Activated CD8-positive, alpha-beta memory T cell treated with anti-CD3 and anti-CD28 coated beads, Interleukin-2, amount 50 U/mL, for 24 hours (primary cell): Measurements from ENCODE around the gene MPND.

Source experiments
- DNase-seq: peaks from one replicate; pipeline ENCODE4 v3.0.0-alpha.2; 2020; ENCODE audit errors: extremely low read depth

MPND gene

GRCh38 chr19:4343370-4344307 is at the start of gene MPND:
Gene MPND (plus strand): TSS chr19:4343562. CDS start chr19:4343594, 32 bp downstream.
- DNase-seq = peak; percentile 73

GRCh38 chr19:4294389-4294788 is 49.0 kb upstream of the MPND start:
- no peak for DNase-seq

DNA sequence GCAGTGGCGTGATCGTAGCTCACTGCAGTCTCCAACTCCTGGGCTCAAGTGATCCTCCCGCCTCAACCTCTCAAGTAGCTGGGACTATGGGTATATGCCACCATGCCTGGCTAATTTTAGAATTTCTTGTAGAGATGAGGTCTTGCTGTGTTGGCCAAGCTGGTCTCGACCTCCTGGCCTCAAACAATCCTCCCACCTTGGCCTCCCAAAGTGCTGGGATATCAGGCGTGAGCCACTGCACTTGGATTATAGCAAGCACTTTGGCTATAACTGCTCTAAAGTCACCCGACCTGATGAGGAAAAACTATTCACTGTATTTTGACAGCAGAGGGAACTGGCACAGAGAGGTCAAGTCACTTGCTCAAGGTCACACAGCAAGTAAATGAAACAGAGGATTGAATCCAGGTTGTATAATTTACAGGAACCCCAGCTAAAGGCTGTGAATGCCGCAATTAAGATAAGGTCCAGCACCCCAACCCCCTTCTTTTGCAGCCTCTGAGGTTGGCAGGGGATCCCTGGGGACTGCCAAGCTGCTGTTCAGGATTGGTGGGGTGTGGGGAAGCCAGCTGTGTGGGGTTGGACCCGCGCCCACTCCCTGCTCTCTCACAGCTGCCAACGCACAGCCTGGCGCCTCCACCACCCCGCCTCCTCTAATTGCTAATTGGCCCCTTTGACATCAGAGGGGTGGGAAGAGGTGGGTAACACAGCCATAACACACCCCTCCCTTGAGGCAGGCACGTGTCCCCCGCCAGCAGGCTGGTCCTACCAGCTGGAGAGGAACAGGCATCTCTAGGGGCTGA is 47.2 kb upstream of the MPND start:
- DNase-seq = no peak

DNA sequence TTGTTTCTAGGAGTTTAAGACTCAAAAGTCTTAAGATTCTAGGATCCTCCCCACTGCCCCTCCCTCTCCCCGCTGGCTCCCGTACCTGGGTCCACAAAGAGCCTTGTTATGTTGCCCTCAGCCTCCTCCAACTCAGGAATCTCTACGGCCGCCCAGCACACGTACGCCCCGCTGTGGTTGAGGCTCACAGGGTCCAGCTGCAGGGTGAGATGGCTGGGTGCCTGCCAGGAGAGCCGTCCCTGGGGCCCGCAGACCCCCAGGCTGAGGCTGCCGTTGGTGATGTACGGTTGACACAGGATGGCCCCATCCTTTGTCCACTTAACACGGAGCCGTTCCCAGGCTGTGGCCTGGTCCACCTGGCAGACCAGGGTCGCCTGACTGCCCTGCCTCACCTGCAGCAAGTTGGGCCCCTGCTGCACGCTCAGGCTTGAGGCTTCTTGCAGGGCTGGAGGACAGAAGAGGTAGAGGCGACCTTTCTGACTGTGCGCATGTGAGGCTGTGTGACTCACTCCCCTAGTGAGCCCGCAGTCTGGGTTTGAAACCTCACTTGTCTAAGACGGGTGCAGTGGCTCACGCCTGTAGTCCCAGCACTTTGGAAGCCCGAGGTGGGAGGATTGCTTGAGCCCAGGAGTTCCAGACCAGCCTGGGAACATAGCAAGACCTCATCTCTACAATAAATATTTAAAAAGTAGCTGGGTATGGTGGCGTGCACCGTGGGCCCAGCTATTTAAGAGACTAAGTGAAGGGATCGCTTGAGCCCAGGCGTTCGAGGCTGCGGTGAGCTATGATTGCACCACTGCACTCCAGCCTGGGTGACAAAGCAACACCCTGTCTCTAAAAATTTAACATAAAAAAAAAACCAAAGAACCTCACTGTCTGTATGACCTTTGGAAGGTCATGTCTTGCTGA is 45.2 kb upstream of the MPND start:
- DNase-seq = peak; percentile 12

GRCh38 chr19:4298810-4299550 is 44.4 kb upstream of the MPND start:
- no peak for DNase-seq

DNA sequence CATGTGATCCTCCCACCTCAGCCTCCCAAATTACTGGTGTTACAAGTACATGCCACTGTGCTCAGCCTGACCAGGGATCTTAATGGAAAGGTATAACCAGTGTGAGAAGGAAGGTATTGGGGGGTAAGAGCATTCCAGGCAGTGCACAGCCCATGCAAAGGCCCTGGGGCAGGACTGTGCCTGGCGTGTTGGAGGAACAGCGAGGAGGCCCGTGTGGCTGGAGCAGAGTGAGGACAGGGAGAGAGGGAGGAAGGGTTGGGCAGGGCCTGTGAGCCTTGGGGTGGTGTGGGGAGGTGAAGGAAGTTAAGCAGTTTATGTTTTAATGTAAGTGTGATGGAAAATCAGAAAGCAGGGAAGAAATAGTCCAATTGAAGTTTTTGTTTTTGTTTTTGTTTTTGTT is 42.8 kb upstream of the MPND start:
- no peak for DNase-seq

DNA sequence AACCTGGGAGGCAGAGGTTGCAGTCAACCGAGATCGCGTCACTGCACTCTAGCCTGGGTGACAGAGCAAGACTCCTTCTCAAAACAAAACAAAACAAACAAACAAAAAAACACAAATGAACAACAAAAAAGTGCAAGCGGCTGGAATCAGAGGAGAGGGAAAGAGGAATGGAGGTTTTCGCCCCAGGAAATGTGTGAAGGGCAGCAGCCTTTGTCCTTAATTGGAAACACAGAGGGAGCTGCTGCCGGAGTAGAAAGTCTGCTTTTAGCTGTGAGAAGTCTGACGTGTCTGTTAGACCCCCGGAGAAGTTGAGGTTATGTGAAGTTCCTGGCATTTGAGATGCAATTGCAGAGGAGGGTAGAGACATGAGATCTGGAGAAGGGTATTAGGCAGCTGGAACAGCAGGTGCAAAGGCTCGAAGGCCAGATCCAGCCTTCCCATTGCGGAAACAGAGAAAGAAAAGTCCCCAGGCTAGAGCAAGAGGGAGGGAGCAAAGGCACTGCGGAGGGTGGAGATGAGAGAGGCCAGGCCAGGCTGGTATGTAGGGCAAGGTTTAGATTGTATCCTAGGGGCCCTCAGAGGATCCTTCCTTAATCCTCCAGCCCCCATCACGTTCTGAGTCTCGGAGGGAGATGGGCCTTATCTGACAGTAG is 41.6 kb upstream of the MPND start:
- DNase-seq = no peak

GRCh38 chr19:4302243-4302640 is 41.1 kb upstream of the MPND start, which contains the start of gene TMIGD2:
Gene TMIGD2 (minus strand): TSS chr19:4302389. CDS start chr19:4302385, 4 bp downstream.
- DNase-seq = no peak

DNA sequence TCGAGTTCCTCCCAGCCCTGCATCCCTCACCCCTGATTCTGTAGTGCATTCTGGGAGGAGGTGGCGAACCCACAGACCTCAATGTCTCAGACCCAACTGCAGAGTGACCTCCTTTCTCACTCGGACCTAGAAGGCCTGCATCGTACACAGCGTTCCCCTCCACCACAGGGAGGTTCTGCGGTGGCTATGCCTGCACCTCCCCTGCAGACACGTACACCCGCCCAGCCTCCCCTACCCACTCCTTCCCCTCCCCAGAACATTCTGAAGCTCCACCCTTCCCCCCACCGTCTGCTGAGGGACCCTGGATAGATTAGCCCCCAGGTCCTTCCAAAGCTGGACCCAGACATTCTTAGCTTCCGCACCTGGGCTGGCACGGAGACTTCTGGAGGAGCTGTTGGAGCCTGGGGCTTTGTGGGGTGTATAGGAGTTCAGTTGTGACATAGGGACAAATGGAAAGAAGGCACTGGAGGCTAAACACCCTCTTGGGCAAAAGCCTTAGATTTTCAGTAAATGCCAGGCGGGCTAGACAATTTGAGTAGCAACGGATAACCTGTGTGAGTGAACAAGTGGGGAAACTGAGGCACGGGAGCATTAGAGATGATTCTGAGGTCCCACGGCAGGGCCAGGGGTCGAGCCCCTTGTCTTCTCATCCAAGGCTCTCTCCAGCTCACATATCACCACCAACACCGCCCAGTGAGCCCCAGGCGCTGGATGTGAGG is 39.4 kb upstream of the MPND start:
- no peak for DNase-seq

DNA sequence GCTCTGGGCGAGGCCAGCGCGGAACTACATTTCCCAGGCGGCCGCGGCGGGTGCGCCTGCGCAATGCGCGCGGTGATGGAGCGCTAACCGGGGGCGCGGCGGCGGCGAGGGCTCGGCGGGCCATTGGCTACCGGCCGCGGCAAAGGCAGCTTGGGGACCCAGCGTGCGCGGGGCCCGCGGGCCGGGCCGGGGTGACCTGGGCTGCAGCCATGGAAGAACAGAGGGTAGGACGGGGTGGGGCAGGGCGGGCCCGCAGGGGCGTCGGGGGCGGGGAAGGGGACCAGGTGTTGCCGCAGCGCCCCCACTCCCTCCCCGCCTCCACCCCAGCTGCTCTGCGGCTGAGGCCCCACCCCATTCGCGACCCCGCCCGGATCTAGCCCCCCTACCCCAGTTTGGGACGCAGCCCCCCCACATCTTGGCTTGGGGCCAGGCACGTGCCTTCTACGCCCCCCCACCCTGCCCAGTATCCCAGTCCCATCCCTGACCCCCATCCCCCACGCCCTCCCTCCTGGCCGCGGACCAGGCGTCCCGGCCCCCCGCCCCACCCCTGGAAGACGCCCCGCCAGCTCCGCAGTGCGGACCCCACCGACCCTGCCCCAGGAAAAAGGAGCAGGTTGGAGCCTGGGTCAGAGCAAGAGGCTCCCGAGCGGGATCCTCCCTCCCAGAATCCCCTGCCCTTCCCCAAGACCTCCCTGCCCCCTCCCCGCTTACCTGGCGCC is 38.7 kb upstream of the MPND start, which contains the start of gene FSD1:
Gene FSD1, plus strand, starts transcription at position 61 of the 719 bp plus-strand sequence. Its CDS starts 149 bp downstream, at position 210.
- DNase-seq = peak; percentile 34

DNA sequence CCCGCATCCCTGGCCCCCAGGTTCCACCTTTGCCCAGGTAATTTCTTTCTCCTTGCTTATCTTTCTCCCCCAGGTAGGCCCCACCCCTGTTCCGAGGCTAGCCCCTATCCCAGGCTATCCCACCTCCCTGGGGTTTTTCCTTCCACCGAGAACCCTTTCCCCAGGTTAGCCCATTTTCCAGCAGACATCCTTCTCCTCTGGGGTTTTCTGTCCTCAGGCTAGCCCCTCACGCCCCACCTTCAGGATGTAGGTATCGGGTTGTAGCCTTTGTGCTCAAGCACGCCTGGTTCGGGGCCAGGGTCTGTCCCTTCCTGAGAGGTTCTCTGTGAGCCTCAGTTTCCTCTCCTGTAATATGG is 38.1 kb upstream of the MPND start:
- DNase-seq = no peak

DNA sequence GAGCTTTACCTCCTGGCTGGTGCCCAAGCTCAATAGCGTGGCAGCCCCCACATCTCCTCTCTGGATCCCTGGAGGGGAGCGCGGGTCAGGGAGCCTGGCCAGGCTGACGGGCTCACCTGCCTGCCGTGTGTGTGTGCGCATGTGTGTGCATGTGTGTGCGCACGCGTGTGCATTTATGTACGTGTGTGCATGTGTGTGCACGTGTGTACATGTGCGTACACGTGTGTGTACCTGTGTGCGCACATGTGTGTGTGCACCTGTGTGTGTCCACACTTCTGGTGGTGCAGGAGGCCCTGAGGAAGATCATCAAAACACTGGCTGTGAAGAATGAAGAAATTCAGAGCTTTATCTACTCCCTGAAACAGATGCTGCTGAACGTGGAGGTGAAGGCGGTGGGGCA is 37.7 kb upstream of the MPND start:
- DNase-seq = no peak

GRCh38 chr19:4310247-4311121 is 32.9 kb upstream of the MPND start:
- DNase-seq = no peak

- no peak for DNase-seq
Observed at GRCh38 chr19:4313847-4314490, 29.4 kb upstream of the MPND start.

- DNase-seq = no peak
Observed at GRCh38 chr19:4316956-4317355, 26.4 kb upstream of the MPND start.

DNA sequence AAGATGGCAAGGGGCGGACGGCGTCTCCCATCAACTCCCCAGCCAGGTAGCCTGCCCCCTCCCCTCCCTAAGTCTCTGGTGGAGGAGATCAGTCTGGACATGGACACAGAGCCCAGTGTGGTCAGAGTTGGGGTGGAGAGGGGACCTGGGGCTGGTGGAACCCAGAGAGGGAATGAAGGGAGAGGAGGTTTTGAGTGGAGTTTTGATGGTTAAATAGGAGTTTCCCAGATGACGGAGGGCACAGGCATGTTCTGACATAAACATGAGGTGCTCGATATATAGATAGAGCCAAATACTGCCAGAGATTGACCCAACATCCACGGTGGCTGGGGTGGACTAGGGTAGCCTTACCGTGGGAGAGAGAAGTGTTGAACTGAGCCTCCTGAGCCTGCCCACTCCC is 24.9 kb upstream of the MPND start:
- no peak for DNase-seq

DNA sequence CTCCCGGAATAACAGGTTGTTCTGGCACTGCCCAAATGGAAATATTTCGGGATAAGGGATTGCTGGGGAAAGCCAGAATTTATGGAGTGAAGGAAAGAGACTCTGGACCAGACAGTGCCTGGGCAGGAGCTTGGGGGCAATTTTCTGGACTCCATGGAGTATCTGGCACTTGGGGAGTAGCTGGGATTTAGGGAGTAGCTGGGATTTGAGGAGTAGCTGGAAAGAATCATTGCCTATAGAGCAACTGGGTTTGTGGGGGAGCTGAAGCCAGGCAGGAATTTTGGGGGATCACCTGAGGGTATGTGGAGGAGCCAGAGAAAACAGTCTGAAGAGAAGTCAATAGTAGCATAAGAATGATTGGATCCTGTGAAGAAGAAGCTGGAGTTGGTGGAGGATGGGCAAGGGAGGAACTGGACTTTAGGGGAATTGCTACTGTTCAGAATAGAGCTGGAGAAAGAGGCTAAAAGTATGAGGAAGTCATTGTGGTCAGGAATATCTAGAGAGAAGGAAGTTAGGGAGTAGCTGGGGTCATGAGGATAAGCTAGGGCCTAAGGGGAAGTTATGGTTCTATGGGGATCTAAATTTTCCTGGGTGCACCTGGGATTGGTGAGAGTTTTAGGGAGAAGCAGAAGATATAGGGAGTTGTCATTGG is 24.2 kb upstream of the MPND start:
- no peak for DNase-seq
